OCI-LY3 (cell line): ENCODE measurements around the gene CDC20B.

ENCODE experiments used
- H2AFZ ChIP-seq: fragments of 200-600, 300-600 bp; shearing (Covaris generic); 2 replicates; pipeline ENCODE4 v1.6.0; 2014; ENCODE audit warnings: antibody characterized with exemption, low read depth, low read length
- H3K27ac ChIP-seq: fragments of 200-600, 300-600 bp; sonication (generic); 2 replicates; pipeline ENCODE4 v1.5.1; 2014; ENCODE audit warnings: mild to moderate bottlenecking, low read length, moderate library complexity, mixed read lengths
- H3K27me3 ChIP-seq: fragments of 200-600, 300-600 bp; sonication (generic); 2 replicates; pipeline ENCODE4 v1.6.1; 2014; ENCODE audit warnings: low read depth, low read length, mixed read lengths
- H3K36me3 ChIP-seq: fragments of 200-600, 300-600 bp; sonication (generic); replicated peaks from 2 replicates; pipeline ENCODE3; 2014; ENCODE audit warnings: low read depth, low read length, mixed read lengths
- H3K4me1 ChIP-seq: fragments of 300-600, 200-600 bp; sonication (generic); 2 replicates; pipeline ENCODE4 v1.6.1; 2014; ENCODE audit warnings: low read length, mixed read lengths
- H3K4me2 ChIP-seq: fragments of 200-600, 300-600 bp; sonication (generic); 2 replicates; pipeline ENCODE4 v1.6.1; 2014; ENCODE audit warnings: low read length, mixed read lengths
- H3K4me3 ChIP-seq: fragments of 300-600, 200-600 bp; sonication (generic); 2 replicates; pipeline ENCODE4 v1.5.1; 2014; ENCODE audit warnings: antibody characterized with exemption, mild to moderate bottlenecking, low read length, moderate library complexity
- H3K79me2 ChIP-seq: fragments of 300-600, 200-600 bp; shearing (Covaris generic); 2 replicates; pipeline ENCODE4 v1.6.1; 2014; ENCODE audit warnings: mild to moderate bottlenecking, low read length, mixed read lengths
- H3K9ac ChIP-seq: fragments of 300-600, 200-600 bp; shearing (Covaris generic); 2 replicates; pipeline ENCODE4 v1.6.0; 2014; ENCODE audit warnings: mild to moderate bottlenecking, low read length, moderate library complexity
- H3K9me3 ChIP-seq: fragments of 200-600, 300-600 bp; shearing (Covaris generic); 2 replicates; pipeline ENCODE4 v1.6.1; 2014; ENCODE audit warnings: low read length, mixed read lengths; ENCODE audit not compliant: insufficient read depth
- H4K20me1 ChIP-seq: fragments of 200-600, 300-600 bp; sonication (generic); 2 replicates; pipeline ENCODE4 v1.6.1; 2016; ENCODE audit warnings: low read length, mixed read lengths; ENCODE audit not compliant: insufficient read depth
- CTCF ChIP-seq: fragments of 200-600, 300-600 bp; sonication (generic); IDR thresholded peaks from 2 replicates; pipeline ENCODE4 v1.5.1; 2014; ENCODE audit warnings: antibody characterized with exemption, low read length, low read depth
- EZH2phosphoT487 ChIP-seq: fragments of 200-600 bp; shearing (Covaris generic); IDR thresholded peaks from 2 replicates; pipeline ENCODE4 v1.6.1; 2018; ENCODE audit warnings: antibody characterized with exemption, mixed run types, low read depth

Gene CDC20B

DNA sequence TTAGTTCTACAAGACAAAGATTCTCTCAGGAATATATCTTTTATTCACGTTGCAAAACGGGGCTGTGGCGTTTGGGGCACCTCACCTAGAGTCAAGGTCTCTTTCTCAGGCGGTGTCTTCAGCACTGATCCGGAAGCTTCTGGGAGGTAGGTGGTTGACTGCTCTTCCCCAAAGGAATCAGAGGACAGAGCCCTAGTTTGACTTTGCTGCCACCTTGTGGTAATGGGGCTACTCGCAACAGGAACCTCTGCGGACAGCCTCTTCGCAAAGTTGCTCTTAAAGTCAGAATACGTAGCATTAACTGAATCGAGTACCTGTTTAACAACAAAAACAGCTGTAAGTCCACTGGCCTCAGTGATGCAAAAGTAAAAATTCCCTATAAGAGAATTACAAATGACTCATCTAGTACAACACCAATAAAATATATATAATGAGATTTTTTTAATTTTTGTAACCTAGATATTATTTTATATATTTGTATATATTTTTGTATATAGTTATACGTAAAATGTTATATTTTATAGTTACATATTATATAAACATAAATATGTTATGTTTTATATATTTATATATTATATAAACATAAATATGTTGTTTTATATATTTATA is 26.3 kb downstream of the CDC20B start:
- Histone ChIP-seq H3K9me3 (no peaks in the 10 kb centered on the region), H3K4me2 (peak overlapping the region; percentile 41), H3K36me3 (no peaks in the 10 kb centered on the region), H3K27me3 (peaks cover 52% of the 10 kb centered on the region), H3K4me3 (peak overlapping the region; percentile 22; the same call in 1 of the 2 replicates), H3K27ac (no peak overlapping the region), H3K79me2 (no peaks in the 10 kb centered on the region), H3K4me1 (0 out of 2 replicates have a peak, but pooled peaks cover 4% of the 10 kb centered on the region), H4K20me1 (no peaks in the 10 kb centered on the region), H3K9ac (no peak overlapping the region), H2AFZ (no peak overlapping the region)
- TF ChIP-seq EZH2phosphoT487 (no peak), CTCF (peak; percentile 87)

- Histone ChIP-seq H3K4me2 (peak overlapping the region; percentile 41), H3K9ac (no peak overlapping the region), H3K27ac (no peak overlapping the region), H3K9me3 (no peaks in the 10 kb centered on the region), H4K20me1 (no peaks in the 10 kb centered on the region), H3K4me1 (0 out of 2 replicates have a peak, but pooled peaks cover 4% of the 10 kb centered on the region), H3K27me3 (peaks cover 50% of the 10 kb centered on the region), H3K36me3 (no peaks in the 10 kb centered on the region), H3K79me2 (no peaks in the 10 kb centered on the region), H2AFZ (no peak overlapping the region), H3K4me3 (peak overlapping the region; percentile 22; the same call in 1 of the 2 replicates)
- TF ChIP-seq CTCF = no peak
These were observed 26.9 kb downstream of the CDC20B start for GRCh38 chr5:55146080-55146479.

- H3K4me1 ChIP-seq = 0 out of 2 replicates have a peak, but pooled peaks cover 4% of the 10 kb centered on the region
These were observed 29.4 kb downstream of the CDC20B start for GRCh38 chr5:55143624-55144023.

More at GRCh38 chr5:55143624-55144023, 29.4 kb downstream of the CDC20B start:
- H3K36me3 ChIP-seq = no peaks in the 10 kb centered on the region
- no peak overlapping the region for H3K4me2 ChIP-seq
- H3K9ac ChIP-seq = no peak overlapping the region
- no peaks in the 10 kb centered on the region for H3K9me3 ChIP-seq
- H3K4me3 ChIP-seq = no peak overlapping the region
- no peak overlapping the region for H3K27ac ChIP-seq
- no peaks in the 10 kb centered on the region for H4K20me1 ChIP-seq
- H3K27me3 ChIP-seq = peaks cover 35% of the 10 kb centered on the region
- H2AFZ ChIP-seq = no peak overlapping the region
- no peaks in the 10 kb centered on the region for H3K79me2 ChIP-seq
- TF ChIP-seq EZH2phosphoT487 (no peak), CTCF (no peak)
